HG03196 (cell line): ENCODE results near the gene RAPGEF1.
"Not testable (repeated sequence)": the region's sequence is repeated elsewhere in the genome, so short reads cannot be mapped to it uniquely, and the experiment has no call there.

Experiments used
- ATAC-seq: cut with Tn5 transposase; IDR thresholded peaks from one replicate; pipeline ENCODE4 v1.9.1; 2021; ENCODE audit not compliant: unreplicated experiment

Gene RAPGEF1

DNA sequence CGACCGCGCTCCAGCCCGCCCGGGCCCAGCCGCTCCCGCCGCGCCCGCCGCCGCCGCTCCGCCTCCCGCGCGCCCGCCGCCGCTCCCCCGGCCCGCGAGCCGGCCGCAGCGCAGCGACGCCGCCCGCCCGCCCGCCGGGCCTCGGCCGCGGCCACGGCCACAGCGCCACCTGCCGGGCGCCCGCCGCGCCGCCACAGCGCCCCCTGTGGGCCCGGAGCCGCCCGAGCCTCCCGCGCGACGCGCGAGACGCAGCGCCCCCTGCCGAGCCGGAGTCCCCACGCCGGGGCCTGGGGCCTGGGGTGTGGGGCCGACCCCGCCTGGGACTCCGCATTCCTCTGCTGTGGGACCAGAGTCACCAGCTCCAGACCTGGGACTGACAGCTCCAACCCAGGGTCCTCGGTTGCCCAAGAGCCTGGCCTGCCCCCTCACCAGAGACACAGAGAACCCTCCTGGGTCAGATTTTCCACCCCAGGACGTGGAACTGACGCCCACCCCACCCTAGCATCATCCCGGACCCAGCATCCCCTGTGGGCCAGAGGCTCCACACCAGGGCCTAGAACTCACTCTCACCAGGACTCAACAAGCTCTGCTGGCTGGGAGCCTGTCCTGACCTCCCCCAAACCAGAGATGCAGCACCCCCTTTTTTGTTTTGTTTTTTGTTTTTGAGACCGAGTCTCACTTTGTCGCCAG, at the start of gene RAPGEF1:
Gene RAPGEF1 (minus strand): TSS at position 118 of the 690 bp plus-strand sequence. CDS start 246 bp downstream, outside the sequence.
- ATAC-seq = no peak

DNA sequence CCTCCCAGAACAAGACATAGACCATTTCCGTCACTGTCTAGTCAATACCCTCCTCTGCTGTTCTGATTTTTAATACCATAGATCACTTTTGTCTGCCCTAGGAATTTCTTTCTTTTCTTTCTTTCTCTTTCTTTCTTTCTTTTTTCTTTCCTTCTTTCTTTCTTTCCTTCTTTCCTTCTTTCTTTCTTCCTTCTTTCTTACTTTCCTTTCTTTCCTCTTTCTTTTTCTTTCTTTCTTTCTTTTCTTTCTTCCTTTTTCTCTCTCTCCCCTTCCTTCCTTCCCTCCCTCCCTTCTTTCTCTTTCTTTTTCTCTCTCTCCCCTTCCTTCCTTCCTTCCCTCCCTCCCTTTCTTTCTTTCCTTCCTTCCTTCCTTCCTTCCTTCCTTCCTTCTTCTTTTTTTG, 49.0 kb upstream of the RAPGEF1 start:
- no peak for ATAC-seq

GRCh38 chr9:131787838-131788237, 48.0 kb upstream of the RAPGEF1 start:
- no peak for ATAC-seq

DNA sequence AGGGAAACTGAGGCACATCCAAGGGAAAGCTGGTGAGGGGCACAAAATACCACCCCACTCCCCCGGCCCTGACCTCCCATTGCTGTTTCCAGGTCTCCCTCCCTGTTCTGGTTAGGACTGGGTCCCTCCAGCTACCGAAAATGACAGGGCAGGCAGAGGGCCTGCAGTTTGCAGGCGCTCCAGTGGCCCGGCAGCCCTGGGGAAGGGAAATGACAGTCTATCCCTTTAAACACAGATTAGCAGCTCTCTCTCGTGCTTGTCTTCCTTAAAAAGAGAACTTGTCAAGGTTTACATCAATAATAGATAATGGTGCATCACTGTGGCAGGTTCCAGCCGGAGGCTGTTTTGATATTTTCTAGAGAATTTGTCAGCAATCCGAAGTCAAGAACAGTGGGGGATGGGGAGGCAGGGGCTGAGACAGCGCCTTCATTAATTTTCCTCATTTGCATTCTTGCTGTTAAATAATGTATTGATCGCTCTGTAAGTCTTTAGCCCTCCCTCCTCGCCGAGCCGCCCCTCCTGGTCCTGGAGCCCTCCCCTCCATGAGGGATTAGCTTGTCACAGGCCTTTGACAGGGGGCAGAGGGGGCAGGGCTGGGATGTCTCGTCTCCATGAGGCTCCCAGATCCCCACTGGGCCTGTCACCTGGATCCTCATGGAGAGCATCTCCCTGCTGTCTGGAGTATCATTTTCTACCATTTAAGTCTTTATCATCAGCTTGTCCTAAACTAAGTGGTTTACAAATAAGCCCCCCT, 45.0 kb upstream of the RAPGEF1 start:
- ATAC-seq = no peak

- no peak for ATAC-seq
Measured at GRCh38 chr9:131781069-131781468, 41.2 kb upstream of the RAPGEF1 start.

DNA sequence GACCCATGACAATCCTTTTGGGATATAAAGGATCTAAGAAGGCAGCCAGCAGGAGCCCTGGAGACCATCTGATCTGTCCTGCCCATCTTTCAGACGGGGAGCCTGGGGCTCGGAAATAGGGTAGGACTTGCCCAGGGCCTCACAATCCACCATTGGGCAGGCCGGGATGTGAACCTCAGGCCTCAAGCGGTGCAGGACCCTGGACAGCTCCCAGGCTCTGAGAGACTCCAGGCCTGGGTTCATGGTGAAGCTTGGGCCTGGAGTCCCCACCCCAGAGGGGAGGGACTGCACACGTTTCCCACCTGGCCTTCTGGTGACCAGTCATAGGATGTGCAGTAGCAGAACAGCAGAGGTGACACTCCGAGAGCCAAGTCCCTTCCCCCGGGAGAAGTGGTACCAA, 36.6 kb upstream of the RAPGEF1 start:
- no peak for ATAC-seq

DNA sequence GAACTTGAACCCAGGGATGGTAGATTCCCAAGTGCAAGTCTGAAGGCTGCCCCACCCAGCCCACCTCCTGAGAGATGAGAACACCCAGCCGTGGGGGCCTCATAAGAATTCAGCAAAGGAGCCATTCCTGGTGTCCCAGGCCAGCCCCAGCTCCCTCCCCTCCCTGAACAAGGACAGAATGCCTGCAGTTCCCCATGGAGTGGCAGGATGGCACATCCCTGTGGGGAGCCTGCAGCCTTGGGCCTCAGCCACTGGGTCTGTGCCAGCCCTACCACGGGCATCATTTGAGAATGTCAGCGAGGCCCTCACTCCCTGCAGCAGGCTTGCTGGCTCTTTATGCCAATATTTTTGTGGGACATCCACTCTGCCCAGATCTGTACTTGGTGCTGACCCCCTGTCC, 36.2 kb upstream of the RAPGEF1 start:
- ATAC-seq = no peak

DNA sequence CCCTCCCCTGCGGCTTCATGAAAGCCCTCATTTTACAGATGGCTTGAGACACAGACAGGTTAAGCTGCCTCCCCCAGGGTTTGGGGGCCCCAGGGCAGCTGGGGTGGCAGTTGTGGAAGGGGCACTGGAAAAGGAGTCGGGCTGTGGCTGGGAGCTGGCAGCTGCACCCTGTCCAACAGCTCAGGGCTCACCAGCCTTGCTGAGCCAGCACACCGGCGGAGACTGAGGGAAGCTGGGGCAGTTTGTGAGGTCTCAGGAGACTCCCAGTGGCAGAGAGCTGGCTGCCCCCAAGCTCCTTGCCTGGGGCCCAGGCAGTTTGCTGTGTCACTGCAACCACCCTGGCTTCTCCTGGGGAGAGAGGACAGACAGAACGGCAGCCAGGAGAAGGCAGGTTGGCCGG, 34.8 kb upstream of the RAPGEF1 start:
- no peak for ATAC-seq

DNA sequence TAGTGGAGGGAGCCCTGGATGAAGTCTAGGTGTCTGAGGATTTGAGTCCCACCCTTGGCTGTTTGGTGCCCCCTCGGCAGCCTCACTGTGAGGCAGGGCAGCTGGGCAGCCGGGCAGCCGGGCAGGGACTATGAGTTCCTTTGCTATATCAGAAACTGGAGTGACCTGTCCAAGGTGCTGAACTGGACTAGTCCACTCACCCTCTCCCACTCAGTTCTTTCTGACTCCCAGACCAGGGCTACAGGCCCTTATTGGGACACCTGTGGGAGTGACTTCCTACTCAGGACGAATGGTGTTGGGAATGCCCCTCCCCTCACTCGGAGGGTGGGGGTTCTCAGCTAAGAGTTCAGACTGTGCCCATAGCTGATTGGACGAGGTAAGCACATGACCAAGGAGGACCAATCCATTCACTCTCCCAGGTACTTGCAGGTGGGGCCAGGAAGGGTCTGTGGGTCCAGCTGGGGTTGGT, 34.1 kb upstream of the RAPGEF1 start:
- ATAC-seq = no peak

DNA sequence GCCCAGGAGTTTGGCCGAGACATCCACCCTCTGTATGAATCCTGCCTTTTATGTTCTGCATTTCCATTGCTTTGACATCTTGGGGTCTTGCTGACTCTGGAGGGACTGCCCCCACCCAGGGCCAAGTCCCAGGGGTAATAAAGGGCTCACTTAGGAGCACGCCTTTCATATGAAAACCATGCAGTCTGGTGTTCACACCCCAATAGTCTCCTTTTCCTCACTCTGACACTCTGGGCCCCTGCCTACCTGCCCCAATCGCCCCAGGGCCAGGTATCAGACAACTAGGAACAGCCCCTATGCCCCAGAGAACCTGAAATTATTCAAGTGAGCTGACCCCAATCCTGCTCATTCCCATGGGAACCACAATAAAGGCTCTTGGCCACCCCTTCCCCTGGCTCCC, 33.1 kb upstream of the RAPGEF1 start:
- ATAC-seq = no peak

DNA sequence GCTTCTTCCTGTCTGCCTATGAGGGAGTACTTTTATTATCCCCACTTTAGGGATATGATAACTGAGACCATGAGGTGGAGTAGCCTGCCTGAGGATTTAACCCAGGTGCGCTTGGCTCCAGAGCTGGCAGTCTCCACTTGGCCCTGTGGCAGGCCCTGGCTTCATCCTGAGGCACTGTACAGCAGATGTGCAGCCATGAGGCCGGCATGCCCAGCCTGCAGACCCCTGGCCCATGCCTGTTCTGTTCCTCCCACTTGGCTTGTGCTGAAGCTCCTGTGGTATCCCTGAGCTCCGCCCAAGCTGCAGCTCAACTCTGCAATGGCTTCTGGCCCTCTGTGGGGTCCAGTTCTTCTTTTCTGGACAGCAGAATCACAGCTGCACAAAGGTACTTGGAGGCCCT, 31.8 kb upstream of the RAPGEF1 start:
- ATAC-seq = no peak

- ATAC-seq = no peak
Measured at GRCh38 chr9:131769361-131769760, 29.5 kb upstream of the RAPGEF1 start.

DNA sequence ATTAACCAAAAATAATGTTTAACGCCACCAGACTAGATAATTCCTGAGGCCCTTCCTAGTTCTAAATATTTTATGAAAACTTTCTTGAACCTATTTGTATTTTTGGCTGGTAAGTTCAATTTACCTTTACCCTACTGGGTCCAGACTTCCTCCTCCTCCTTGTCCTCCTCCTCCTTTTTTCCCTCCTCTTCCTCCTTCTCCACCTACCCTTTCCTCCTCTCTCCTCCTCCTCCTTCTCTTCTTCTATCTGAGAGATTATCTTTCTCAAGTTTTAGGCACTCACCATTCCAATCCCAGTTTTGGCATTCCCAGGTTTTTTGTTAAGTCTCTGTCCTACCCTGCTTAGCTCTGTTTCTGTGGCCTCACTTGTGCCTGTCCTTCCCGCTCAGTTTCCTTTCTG, 24.7 kb upstream of the RAPGEF1 start:
- no peak for ATAC-seq

DNA sequence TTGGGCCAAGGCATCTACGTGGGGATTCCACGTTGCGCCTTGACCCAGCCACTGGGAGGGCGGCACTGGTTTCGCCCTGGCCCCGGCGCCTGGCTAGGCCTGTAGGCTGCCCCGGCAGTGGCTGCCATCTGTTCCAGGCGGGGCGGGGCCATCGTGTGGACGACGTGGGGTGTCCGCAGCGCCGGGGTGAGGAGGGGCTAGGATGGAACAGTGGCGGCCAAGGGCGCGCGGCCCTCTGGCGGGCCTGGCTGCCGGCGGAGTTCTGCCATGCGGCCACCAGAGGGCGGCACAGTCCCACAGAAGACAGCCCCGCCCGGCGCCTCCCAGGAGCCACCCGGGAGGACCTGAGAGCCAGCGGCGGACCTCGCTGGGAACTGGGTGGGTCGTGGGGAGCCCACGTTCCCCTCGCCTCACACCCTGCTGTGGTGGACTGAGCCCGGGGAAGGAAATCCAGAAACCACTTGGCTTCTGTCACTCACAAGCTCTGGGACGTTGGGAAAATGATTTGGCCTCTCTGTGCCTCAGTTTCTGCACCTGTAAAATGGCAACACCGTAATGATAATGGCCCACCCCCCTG, 22.6 kb upstream of the RAPGEF1 start:
- ATAC-seq = no peak

DNA sequence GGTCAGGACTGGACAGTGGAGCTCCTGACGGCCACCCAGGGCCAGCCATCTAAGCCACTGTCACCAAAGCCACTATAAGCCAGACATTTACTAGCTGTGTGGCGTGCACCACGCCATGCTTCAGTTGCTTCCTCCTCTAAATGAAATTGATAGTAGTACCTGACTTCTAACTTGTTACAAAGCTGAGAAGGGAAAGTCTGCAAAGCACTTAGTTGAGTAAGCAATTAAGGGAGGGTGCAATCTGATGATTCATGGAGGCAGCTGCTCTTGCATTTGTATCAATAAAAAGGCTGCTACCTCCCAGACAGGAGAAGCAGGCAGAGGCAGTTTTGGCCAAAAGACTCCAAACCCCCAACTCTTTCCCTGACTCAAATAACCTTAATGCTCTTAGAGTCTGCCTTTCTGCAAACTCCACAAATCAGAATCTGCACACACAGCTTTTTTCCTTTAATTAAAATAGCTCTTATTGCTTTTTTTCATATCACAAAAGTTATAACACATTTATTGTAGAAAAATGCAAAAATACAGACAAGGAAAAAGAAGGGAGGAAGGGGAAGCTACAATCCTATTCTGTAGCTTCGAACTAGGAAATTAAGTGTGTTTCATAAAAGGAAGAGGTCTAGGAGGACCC, 19.3 kb upstream of the RAPGEF1 start:
- no peak for ATAC-seq

DNA sequence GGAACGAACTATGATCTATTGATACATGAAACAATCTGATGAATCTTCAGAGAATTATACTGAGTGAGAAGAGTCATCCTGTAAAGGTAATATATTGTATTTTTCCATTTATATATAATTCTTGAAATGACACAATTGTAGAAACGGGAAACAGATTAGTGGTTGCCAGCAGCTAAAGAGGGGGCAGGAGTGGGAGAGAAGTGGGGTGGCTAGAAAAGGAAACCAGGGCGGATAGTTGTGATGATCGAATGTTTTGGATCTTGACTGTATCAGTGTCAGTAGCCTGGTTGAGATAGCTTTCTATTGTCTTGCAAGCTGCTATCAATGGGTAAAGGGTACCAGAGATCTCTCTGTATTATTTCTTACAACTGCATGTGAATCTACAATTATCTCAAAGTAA, 17.7 kb upstream of the RAPGEF1 start:
- ATAC-seq = no peak

- no peak for ATAC-seq
Measured at GRCh38 chr9:131755541-131756198, 15.8 kb upstream of the RAPGEF1 start.

- ATAC-seq = no peak
Measured at GRCh38 chr9:131754846-131755245, 15.0 kb upstream of the RAPGEF1 start.

DNA sequence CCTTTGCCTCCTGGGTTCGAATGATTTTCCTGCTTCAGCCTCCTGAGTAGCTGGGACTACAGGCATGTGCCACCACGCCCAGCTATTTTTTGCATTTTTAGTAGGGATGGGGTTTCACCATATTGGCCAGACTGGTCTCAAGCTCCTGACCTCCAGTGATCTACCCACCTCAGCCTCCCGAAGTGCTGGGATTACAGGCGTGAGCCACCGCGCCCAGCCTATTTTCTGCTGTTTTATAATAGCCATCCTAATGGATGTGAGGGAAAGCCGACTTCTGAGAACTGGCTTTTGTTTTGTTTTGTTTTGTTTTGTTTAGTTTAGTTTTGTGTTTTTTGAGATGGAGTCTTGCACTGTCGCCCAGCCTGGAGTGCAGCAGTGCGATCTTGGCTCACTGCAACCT, 13.9 kb upstream of the RAPGEF1 start:
- ATAC-seq = not testable (repeated sequence)

DNA sequence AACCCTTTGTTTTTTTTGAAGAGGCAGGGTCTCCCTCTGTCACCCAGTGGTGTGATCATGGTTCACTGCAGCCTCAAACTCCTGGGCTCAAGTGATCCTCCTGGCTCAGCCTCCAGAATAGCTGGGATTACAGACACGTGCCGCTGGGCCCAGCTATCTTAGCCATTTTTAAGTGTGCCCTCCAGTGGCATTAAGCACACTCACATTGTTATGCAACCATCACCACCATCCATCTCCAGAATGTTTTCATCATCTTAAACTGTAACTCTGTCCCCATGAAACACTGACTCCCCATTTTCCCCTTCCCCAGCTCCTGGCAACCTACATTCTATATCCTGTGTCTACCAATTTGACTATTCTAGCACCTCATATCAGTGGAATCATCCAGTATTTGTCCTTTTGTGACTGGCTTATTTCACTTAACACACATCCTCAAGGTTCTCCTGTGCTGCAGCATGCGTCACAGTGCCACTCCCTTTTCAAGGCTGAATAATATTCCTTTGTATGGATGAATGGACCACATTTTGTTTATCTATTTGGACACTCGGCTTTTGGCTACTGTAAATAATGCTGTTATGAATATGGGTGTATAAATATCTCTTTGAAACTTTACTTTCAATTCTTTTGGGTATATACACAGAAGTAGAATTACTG, 12.5 kb upstream of the RAPGEF1 start:
- ATAC-seq = no peak
